ENCODE data around the gene RFK. TPM values are rescaled to one million over a fixed set of nuclear protein-coding genes. Genes with fewer than 3 reads are reported as not detected.

Gene RFK
- total and polyA plus RNA-seq, 2 of the 13 experiments (the other 11 are each of a cell fraction or from before 2014, with no cell fraction given): 18.2 to 37.2 TPM

DNA sequence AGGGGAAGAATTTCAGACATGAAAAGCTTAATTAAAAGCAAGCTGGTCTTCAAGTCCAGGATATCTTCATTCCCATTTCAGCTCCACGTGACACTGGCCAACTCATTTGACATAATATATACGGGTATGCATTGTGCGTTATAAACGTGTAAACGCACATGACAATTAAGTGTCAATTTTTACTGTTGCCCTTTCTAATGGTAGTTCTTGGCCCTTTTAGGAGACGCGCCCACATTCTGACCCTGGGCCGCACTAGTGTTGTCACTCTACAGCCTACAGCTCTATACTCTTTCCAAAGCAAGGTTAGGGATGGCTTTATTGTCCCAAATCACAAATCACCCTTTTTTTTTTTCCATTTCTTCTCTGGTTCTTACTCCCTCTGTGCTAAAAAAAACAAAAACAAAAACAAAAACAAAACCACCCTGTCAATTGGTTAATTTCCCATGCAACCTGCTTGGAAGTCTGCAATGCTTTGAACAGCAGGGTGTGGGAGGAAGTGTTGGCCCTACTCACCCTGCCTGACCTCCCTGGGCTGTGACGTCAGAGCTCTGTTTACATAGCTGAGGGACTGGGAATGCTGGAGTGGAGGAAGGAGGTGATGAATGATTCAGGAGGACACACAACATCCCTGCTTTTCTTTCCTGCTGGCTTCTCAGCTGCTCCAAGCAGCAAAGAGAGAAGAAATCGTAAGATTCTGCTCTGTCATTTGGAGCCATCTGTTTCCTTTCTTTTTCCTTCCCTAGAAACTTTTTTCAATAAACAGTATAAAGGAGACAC is 19.3 kb downstream of the RFK start (continued):
- TF ChIP-seq, protein P1, sequence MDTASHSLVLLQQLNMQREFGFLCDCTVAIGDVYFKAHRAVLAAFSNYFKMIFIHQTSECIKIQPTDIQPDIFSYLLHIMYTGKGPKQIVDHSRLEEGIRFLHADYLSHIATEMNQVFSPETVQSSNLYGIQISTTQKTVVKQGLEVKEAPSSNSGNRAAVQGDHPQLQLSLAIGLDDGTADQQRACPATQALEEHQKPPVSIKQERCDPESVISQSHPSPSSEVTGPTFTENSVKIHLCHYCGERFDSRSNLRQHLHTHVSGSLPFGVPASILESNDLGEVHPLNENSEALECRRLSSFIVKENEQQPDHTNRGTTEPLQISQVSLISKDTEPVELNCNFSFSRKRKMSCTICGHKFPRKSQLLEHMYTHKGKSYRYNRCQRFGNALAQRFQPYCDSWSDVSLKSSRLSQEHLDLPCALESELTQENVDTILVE (CRISPR knock-in tag; IDR thresholded peaks at IDR 0.05): no peak
- TF ChIP-seq, protein P2, sequence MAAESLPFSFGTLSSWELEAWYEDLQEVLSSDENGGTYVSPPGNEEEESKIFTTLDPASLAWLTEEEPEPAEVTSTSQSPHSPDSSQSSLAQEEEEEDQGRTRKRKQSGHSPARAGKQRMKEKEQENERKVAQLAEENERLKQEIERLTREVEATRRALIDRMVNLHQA (CRISPR knock-in tag; IDR thresholded peaks at IDR 0.05): no peak
- TF ChIP-seq ESRRA (CRISPR knock-in tag; IDR thresholded peaks at IDR 0.05; ENCODE audit: low read depth) (no peak), ZNF543 (CRISPR knock-in tag; IDR thresholded peaks at IDR 0.05) (no peak), SNRNP70 (IDR thresholded peaks at IDR 0.05; ENCODE audit: low read depth, low read length) (no peak), ZNF441 (CRISPR knock-in tag; IDR thresholded peaks at IDR 0.05; ENCODE audit: borderline replicate concordance) (no peak), SIN3B (IDR thresholded peaks at IDR 0.05; ENCODE audit: low read length) (no peak), FOSL2 (CRISPR knock-in tag; IDR thresholded peaks at IDR 0.05) (peak; percentile 70), ATF1 (CRISPR knock-in tag; IDR thresholded peaks at IDR 0.05) (peak; percentile 80), BRCA1 (CRISPR knock-in tag; IDR thresholded peaks at IDR 0.05) (no peak), GABPB1 (CRISPR knock-in tag; IDR thresholded peaks at IDR 0.05) (peak; percentile 47; the same call in 1 of the 2 replicates), IKZF1 (IDR thresholded peaks at IDR 0.05) (no peak)
- TF ChIP-seq, protein P3, sequence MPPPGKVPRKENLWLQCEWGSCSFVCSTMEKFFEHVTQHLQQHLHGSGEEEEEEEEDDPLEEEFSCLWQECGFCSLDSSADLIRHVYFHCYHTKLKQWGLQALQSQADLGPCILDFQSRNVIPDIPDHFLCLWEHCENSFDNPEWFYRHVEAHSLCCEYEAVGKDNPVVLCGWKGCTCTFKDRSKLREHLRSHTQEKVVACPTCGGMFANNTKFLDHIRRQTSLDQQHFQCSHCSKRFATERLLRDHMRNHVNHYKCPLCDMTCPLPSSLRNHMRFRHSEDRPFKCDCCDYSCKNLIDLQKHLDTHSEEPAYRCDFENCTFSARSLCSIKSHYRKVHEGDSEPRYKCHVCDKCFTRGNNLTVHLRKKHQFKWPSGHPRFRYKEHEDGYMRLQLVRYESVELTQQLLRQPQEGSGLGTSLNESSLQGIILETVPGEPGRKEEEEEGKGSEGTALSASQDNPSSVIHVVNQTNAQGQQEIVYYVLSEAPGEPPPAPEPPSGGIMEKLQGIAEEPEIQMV (CRISPR knock-in tag; IDR thresholded peaks at IDR 0.05; ENCODE audit: low read depth): no peak
- TF ChIP-seq, protein P4, sequence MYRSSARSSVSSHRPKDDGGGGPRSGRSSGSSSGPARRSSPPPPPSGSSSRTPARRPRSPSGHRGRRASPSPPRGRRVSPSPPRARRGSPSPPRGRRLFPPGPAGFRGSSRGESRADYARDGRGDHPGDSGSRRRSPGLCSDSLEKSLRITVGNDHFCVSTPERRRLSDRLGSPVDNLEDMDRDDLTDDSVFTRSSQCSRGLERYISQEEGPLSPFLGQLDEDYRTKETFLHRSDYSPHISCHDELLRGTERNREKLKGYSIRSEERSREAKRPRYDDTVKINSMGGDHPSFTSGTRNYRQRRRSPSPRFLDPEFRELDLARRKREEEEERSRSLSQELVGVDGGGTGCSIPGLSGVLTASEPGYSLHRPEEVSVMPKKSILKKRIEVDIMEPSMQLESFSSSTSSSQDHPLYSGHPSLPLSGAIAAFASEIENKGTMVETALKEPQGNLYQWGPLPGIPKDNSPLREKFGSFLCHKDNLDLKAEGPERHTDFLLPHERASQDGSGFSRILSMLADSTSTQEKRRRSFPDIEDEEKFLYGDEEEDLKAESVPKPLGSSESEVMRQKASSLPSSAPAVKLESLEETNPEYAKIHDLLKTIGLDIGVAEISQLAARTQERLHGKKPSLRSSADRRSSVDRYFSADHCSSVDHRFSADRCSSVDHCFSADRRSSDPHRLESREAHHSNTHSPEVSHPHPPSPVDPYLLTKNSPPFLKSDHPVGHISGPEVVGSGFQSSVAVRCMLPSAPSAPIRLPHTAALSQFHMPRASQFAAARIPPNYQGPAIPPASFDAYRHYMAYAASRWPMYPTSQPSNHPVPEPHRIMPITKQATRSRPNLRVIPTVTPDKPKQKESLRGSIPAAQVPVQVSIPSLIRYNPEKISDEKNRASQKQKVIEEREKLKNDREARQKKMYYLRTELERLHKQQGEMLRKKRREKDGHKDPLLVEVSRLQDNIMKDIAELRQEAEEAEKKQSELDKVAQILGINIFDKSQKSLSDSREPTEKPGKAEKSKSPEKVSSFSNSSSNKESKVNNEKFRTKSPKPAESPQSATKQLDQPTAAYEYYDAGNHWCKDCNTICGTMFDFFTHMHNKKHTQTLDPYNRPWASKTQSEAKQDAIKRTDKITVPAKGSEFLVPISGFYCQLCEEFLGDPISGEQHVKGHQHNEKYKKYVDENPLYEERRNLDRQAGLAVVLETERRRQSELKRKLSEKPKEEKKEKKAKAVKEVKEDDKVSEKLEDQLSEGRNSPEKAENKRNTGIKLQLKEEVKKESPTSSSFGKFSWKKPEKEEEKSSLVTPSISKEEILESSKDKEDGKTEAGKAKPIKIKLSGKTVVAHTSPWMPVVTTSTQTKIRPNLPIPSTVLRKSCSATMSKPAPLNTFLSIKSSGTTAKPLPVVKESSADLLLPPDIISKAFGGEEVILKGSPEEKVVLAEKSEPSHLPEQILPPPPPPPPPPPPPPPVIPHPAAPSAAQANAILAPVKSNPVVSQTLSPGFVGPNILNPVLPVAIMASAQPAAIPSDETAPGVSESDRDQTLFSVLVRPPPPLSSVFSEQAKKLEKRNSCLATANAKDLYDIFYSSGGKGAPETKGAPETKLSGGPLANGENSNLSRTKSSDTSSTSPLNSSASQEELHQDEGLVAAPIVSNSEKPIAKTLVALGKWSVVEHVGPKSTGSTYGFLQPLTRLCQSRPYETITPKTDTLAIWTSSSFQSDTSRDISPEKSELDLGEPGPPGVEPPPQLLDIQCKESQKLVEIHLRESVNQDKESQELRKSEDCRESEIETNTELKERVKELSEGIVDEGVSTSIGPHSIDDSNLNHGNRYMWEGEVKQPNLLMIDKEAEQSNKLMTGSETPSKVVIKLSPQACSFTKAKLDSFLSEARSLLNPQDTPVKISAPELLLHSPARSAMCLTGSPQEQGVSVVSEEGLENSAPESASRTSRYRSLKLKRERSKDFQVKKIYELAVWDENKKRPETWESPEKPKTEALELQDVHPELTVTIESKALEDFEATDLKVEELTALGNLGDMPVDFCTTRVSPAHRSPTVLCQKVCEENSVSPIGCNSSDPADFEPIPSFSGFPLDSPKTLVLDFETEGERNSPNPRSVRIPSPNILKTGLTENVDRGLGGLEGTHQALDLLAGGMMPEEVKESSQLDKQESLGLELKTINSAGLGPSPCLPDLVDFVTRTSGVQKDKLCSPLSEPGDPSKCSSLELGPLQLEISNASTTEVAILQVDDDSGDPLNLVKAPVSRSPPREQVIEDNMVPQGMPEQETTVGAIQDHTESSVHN (CRISPR knock-in tag; IDR thresholded peaks at IDR 0.05): no peak
- TF ChIP-seq, protein P5, sequence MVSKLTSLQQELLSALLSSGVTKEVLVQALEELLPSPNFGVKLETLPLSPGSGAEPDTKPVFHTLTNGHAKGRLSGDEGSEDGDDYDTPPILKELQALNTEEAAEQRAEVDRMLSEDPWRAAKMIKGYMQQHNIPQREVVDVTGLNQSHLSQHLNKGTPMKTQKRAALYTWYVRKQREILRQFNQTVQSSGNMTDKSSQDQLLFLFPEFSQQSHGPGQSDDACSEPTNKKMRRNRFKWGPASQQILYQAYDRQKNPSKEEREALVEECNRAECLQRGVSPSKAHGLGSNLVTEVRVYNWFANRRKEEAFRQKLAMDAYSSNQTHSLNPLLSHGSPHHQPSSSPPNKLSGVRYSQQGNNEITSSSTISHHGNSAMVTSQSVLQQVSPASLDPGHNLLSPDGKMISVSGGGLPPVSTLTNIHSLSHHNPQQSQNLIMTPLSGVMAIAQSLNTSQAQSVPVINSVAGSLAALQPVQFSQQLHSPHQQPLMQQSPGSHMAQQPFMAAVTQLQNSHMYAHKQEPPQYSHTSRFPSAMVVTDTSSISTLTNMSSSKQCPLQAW (CRISPR knock-in tag; IDR thresholded peaks at IDR 0.05): no peak

Measured in HepG2 (cell line).